Sciatic nerve (tissue), 2 donors: ENCODE results near the gene PITHD1. TPM values are rescaled to one million over a fixed set of nuclear protein-coding genes. Genes with fewer than 3 reads are reported as not detected.
A peak's percentile ranks its signal among the peaks of the same experiment; 100 is the strongest.
"Not testable (repeated sequence)": the region's sequence is repeated elsewhere in the genome, so short reads cannot be mapped to it uniquely, and the experiment has no call there.

Experiments
- ATAC-seq: fragments of 200-7000 bp; cut with Tn5 transposase; one replicate; pipeline ENCODE4 v1.9.1; 2020; ENCODE audit warnings: mild to moderate bottlenecking, moderate library complexity
- DNase-seq: peaks from one replicate; pipeline ENCODE4 v3.0.0-alpha.2; 2020; ENCODE audit warnings: low spot score
- intact Hi-C: fragments of 100-400 bp; cut with DNase I; formaldehyde crosslinking; loops from one replicate; pipeline ENCODE4 v1.14.2; 2022
- total RNA-seq: library from RNA; stranded (reverse); fragmentation: NEBNext Ultra II Directional; extraction: Animal tissue kit (Norgen Biotek cat#: 25700); gene quantifications from one replicate; pipeline ENCODE4 v1.2.1, GENCODE V29; 2021
- donor health status: DM: no; HTN: no; CAD: no.
- donor health status: DM: no; HTN: no; CAD: no.

Gene PITHD1
- total RNA-seq, 1 donor from 2014 or later = 100 TPM

- ATAC-seq (no peak), DNase-seq (no peak)
- intact Hi-C loops = no loop called here
Observed at GRCh38 chr1:23816361-23816760, 38.1 kb downstream of the PITHD1 start.

DNA sequence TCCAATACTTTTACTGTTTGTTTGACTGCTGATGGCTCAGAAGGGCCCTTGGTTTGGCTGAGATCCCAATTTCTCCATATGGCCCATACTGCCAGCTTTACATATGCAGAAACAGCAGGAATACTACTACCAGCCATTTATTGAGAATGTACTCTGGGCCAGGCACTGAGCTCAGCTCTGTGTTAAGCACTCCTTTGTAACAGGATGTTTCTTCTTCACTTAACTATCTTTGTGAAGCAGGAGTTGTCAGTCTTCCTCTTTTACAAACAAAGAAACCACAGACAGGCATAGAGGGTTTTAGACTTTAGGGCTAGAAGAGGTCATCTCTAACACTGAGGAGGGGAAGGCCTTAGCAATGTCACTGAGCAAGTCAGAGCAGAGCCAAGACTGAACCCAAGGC, 38.7 kb downstream of the PITHD1 start:
- intact Hi-C loops = no loop called here
- DNase-seq (no peak), ATAC-seq (no peak)

DNA sequence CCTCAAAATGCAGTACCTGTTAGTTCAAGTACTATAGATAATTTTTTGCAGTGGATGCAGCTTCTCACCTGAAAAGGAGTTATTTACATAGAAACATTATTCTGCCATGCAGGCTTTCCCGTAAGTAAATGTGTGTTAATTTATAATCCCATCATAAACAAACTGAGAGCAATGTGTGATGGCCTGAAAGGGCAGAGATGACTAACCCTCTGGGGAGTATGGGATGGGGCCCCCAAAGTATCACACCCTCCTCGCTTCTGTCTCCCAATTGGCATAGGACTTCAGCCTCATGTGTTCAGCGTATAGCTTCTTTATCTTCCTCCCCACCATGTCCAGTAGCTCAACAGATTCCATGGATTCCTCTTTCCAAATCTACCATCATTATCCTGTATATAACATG, 39.4 kb downstream of the PITHD1 start:
- intact Hi-C loops = no loop called here
- ATAC-seq (no peak), DNase-seq (no peak)

DNA sequence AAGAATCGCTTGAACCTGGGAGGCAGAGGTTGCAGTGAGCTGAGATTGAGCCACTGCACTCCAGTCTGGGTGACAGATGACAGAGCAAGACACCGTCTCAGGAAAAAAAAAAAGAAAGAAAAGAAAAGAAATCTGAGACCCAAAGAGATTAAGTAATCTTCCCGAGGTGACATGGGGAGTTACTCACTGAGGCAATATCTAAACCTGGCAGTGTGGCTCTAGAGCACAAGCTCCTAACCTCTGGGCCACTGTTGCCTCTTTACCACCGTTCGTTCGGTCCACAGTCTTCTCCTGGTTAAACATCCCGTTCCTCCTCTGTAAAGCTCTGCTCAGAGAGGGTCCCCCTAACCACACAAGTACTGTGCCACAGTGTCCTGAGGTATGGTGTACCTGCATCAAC, 45.5 kb downstream of the PITHD1 start:
- intact Hi-C loops = no loop called here
- DNase-seq (no peak), ATAC-seq (no peak)

DNA sequence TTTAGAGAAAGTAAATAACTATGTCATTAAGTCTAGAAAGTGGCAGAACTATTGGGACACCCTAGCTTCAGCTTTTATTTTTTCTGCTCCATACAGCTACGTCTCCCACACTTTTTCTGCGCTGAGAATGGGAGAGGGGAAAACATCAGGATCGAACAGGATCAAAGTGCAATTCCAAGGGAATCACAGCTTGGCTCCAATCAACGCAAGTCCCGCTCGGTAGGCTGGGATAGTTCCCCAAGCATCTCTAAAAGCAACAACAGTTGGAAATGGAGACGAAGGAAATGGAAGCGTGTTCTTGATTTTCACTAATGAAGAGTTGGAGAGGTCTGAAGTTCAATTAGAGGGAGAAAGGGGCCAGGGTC, 46.5 kb downstream of the PITHD1 start:
- no peak for DNase-seq
- ATAC-seq = no peak
- intact Hi-C loops = no loop called here

GRCh38 chr1:23825076-23825761, 47.0 kb downstream of the PITHD1 start, which contains the start of gene HMGCL:
Gene HMGCL (minus strand): TSS chr1:23825429. CDS start chr1:23825415, 14 bp downstream.
- intact Hi-C loops = no loop called here
- peak; percentile 95 for DNase-seq
- peak; percentile 99 for ATAC-seq

DNA sequence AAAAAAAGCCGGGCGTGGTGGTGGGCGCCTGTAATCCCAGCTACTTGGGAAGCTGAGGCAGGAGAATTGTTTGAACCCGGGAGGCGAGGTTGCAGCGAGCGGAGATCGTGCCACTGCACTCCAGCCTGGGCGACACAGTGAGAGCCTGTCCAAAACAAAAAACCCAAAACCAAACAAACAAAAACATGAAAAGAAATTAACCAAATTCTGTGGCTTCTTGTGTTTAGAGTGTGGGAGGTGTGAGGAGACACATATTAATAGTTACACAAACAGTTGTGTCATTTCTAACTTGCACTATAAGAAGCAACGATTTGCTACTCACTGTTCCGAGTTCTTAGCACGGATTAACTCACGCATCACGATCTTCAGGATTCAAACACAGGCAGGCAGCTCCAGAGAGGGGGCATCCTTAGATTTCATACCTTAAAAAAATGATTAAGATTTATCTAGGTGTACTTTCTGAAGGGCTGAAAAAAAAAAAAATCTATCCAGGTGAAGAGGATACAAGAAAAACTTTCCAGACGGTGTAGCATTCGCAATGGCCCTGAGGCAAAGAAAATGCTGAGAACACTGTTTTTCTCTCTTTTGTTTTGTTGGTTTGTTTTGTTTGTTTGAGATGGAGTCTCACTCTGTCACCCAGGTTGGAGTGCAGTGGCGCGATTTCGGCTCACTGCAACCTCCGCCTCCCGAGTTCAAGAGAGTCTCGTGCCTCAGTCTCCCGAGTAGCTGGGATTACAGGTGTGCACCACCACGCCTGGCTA, 47.7 kb downstream of the PITHD1 start:
- no peak for DNase-seq
- ATAC-seq = peak; percentile 14
- intact Hi-C loops = loop anchor here (1.0 kb wide), 1 partner anchor 40 kb away; no protein-coding TSS in a partner anchor

DNA sequence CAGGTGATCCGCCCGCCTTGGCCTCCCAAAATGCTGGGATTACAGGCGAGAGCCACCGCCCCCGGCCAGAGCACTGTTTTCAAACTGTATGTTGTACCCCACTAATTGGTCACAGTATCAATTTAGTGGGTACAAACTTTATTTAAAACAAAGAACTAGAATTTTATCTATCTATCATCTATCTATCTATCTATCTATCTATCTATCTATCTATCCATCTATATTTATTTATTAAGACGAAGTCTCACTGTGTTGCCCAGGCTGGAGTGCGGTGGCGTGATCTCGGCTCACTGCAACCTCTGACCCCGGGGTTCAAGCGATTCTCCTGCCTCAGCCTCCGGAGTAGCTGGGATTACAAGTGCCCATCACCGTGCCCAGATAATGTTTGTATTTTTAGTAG, 48.4 kb downstream of the PITHD1 start:
- ATAC-seq, DNase-seq: not testable (repeated sequence)
- intact Hi-C loops = loop anchor here (1.0 kb wide), 1 partner anchor 40 kb away; no protein-coding TSS in a partner anchor

DNA sequence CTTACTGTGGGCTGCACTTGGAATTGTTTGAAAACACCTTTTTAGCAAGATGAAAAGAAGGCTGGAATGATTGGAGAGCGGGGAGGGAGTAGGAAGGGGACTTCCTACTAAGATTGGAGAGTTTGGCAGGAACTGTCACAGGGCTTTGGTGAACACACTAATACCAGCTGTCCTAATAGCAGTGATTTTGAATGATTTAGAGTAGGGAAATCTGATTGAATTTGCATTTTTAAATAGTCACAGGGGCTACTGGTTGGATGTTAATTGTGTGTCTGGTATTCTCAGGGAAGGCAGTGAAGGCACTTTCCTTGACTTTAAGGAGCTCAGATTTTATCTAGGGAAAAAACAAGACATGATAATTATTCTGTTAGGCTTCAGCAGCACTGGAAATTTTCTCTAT, 49.5 kb downstream of the PITHD1 start:
- DNase-seq (no peak), ATAC-seq (no peak)
- intact Hi-C loops = no loop called here

DNA sequence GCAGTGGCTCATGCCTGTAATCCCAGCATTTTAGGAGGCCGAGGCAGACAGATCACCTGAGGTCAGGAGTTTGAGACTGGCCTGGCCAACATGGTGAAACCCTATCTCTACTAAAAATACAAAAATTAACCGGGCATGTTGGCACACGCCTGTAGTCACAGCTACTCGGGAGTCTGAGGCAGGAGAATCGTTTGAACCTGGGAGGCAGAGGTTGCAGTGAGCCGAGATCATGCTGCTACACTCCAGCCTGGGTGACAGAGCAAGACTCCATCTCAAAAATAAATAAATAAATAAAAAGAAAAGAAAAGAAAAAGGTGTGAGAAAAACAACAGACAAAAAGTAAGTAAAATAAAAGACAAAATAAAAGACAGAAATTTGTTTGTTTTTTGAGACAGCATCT, 55.9 kb downstream of the PITHD1 start:
- DNase-seq, ATAC-seq, intact Hi-C loops: not testable (repeated sequence)

DNA sequence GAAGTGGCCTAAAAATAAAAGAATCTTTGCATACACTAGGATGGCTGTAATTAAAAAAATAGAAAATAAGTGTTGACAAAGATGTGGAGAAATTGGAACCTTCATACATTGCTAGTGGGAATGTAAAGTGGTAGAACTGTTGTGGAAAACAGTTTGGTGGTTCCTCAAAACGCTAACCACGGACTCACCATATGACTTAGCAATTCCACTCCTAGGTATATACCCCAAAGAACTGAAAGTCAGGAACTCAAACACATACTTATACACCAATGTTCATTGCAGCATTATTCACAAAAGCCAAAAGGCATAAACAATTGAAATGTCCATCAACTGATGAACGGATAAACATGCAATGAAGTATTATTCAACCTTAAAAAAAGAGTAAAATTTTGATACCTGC, 57.8 kb downstream of the PITHD1 start:
- DNase-seq (no peak), ATAC-seq (no peak)
- intact Hi-C loops = no loop called here

Other genes starting within 250 kb of the PITHD1 start
- 2.1 TPM for gene E2F2, start 247.2 kb upstream of the PITHD1 start, total RNA-seq
- 289 TPM for gene ID3, start 218.9 kb upstream of the PITHD1 start, total RNA-seq
- gene RPL11, start 86.6 kb upstream of the PITHD1 start, total RNA-seq = 1,008 TPM
- gene ELOA, start 34.9 kb upstream of the PITHD1 start, total RNA-seq = 28.2 TPM
- 30.7 TPM for gene LYPLA2, start 12.7 kb downstream of the PITHD1 start, total RNA-seq
- gene GALE, start 22.3 kb downstream of the PITHD1 start, total RNA-seq = 15.8 TPM
- gene HMGCL, start 47.0 kb downstream of the PITHD1 start, total RNA-seq = 34.4 TPM
- gene FUCA1, start 89.9 kb downstream of the PITHD1 start, total RNA-seq = 22.3 TPM
- 0.09 TPM for gene CNR2, start 134.9 kb downstream of the PITHD1 start, total RNA-seq
- gene PNRC2, start 181.4 kb downstream of the PITHD1 start, total RNA-seq = 84.2 TPM
- gene SRSF10, start 201.9 kb downstream of the PITHD1 start, total RNA-seq = 92.1 TPM